Cortex of kidney (tissue), 1 donor: ENCODE data around the gene DLG4.
"Not testable (repeated sequence)": the region's sequence is repeated elsewhere in the genome, so short reads cannot be mapped to it uniquely, and the experiment has no call there.

Experiments used
- DNase-seq: peaks from one replicate; lab custom pipeline; 2025; lab: John Stamatoyannopoulos, UW

The DLG4 gene

GRCh38 chr17:7249214-7249613, 29.6 kb upstream of the DLG4 start:
- DNase-seq, result no peak

GRCh38 chr17:7248796-7249195, 29.2 kb upstream of the DLG4 start:
- DNase-seq, result no peak

- DNase-seq, result no peak
Observed at GRCh38 chr17:7246779-7247178, 27.1 kb upstream of the DLG4 start.

GRCh38 chr17:7243838-7244237, 24.2 kb upstream of the DLG4 start:
- not testable (repeated sequence) for DNase-seq

GRCh38 chr17:7243453-7243729, 23.8 kb upstream of the DLG4 start:
- no peak for DNase-seq

GRCh38 chr17:7242717-7243452, 23.2 kb upstream of the DLG4 start:
- DNase-seq, result no peak

GRCh38 chr17:7241783-7242716, 22.4 kb upstream of the DLG4 start, which contains the start of gene GABARAP:
TSS of gene GABARAP (minus strand) at chr17:7242449. CDS start at chr17:7242330, 119 bp downstream.
- no peak for DNase-seq

GRCh38 chr17:7241090-7241733, 21.6 kb upstream of the DLG4 start:
- DNase-seq, result no peak

GRCh38 chr17:7240375-7240774, 20.7 kb upstream of the DLG4 start:
- DNase-seq, result no peak

GRCh38 chr17:7239091-7240027, 19.7 kb upstream of the DLG4 start, which contains the start of gene PHF23:
TSS of gene PHF23 (minus strand) at chr17:7239457. CDS start at chr17:7239279, 178 bp downstream.
- peak; percentile 86 for DNase-seq

GRCh38 chr17:7238420-7239090, 18.9 kb upstream of the DLG4 start:
- no peak for DNase-seq

- no peak for DNase-seq
Observed at GRCh38 chr17:7237761-7238419, 18.3 kb upstream of the DLG4 start.

- no peak for DNase-seq
Observed at GRCh38 chr17:7237266-7237760, 17.7 kb upstream of the DLG4 start.

GRCh38 chr17:7236808-7237207, 17.2 kb upstream of the DLG4 start:
- DNase-seq, result no peak

- no peak for DNase-seq
Observed at GRCh38 chr17:7235693-7236665, 16.3 kb upstream of the DLG4 start.

GRCh38 chr17:7234083-7234951, 14.7 kb upstream of the DLG4 start, which contains the start of gene DVL2:
TSS of gene DVL2 (minus strand) at chr17:7234517. CDS start at chr17:7234262, 255 bp downstream.
- DNase-seq, result no peak

GRCh38 chr17:7233701-7234082, 14.1 kb upstream of the DLG4 start:
- DNase-seq, result no peak

GRCh38 chr17:7232114-7232513, 12.5 kb upstream of the DLG4 start:
- no peak for DNase-seq
